Neural cell (in vitro differentiated cells): ENCODE data around the gene DNAH5. TPM values are rescaled to one million over a fixed set of nuclear protein-coding genes. Genes with fewer than 3 reads are reported as not detected.

ENCODE experiments used
- H2AFZ ChIP-seq: fragments of 200-600, 300-800 bp; sonication (generic), shearing (Covaris generic); 2 replicates; pipeline ENCODE4 v1.6.0; 2014; ENCODE audit warnings: low read depth, mild to moderate bottlenecking, antibody characterized with exemption, low read length, moderate library complexity
- H3F3A ChIP-seq: fragments of 200-600 bp; shearing (Covaris generic); 2 replicates; pipeline ENCODE4 v1.6.1; 2016; ENCODE audit warnings: mild to moderate bottlenecking, moderate library complexity, mixed read lengths, antibody characterized with exemption, low read length; ENCODE audit not compliant: insufficient read depth, poor library complexity, severe bottlenecking
- H3K27ac ChIP-seq: fragments of 200-600, 300-800 bp; sonication (generic), shearing (Covaris generic); 2 replicates; pipeline ENCODE4 v1.5.1; 2014; ENCODE audit warnings: mild to moderate bottlenecking, low read length, moderate library complexity
- H3K27me3 ChIP-seq: fragments of 300-800, 200-600 bp; sonication (generic), shearing (Covaris generic); 2 replicates; pipeline ENCODE4 v1.6.0; 2014; ENCODE audit warnings: mild to moderate bottlenecking, low read depth, low read length, moderate library complexity; ENCODE audit not compliant: insufficient read depth
- H3K36me3 ChIP-seq: fragments of 300-800, 200-600 bp; sonication (generic), shearing (Covaris generic); 2 replicates; pipeline ENCODE4 v1.5.1; 2014; ENCODE audit warnings: mild to moderate bottlenecking, antibody characterized with exemption, low read length, moderate library complexity; ENCODE audit not compliant: insufficient read depth
- H3K4me2 ChIP-seq: fragments of 300-800, 200-600 bp; sonication (generic), shearing (Covaris generic); 2 replicates; pipeline ENCODE4 v1.6.0; 2014; ENCODE audit warnings: mild to moderate bottlenecking, low read length
- H3K4me3 ChIP-seq: fragments of 300-800, 200-600 bp; sonication (generic), shearing (Covaris generic); 2 replicates; pipeline ENCODE4 v1.5.1; 2014; ENCODE audit warnings: mild to moderate bottlenecking, low read length, moderate library complexity
- H3K79me2 ChIP-seq: fragments of 200-600 bp; shearing (Covaris generic); replicated peaks from 2 replicates; pipeline ENCODE4 v1.6.0; 2014; ENCODE audit warnings: mild to moderate bottlenecking, low read length, moderate library complexity; ENCODE audit not compliant: insufficient read depth
- H3K9ac ChIP-seq: fragments of 300-800, 200-600 bp; sonication (generic), shearing (Covaris generic); 2 replicates; pipeline ENCODE4 v1.6.1; 2016; ENCODE audit warnings: mild to moderate bottlenecking, low read length, mixed read lengths
- H3K9me2 ChIP-seq: fragments of 200-600 bp; shearing (Covaris generic); 2 replicates; pipeline ENCODE4 v1.6.1; 2016; ENCODE audit warnings: mild to moderate bottlenecking, low read length, mixed read lengths; ENCODE audit not compliant: insufficient read depth
- H3K9me3 ChIP-seq: fragments of 200-600, 300-800 bp; sonication (generic), shearing (Covaris generic); 2 replicates; pipeline ENCODE4 v1.6.1; 2016; ENCODE audit warnings: mild to moderate bottlenecking, mixed run types, low read length, moderate library complexity, mixed read lengths
- H4K20me1 ChIP-seq: fragments of 200-600 bp; shearing (Covaris generic); 2 replicates; pipeline ENCODE4 v1.6.1; 2016; ENCODE audit warnings: mild to moderate bottlenecking, mixed run types; ENCODE audit not compliant: insufficient read depth
- CTCF ChIP-seq: fragments of 450-650 bp; IDR thresholded peaks from 2 replicates; pipeline ENCODE4 v1.5.1; 2014; ENCODE audit warnings: antibody characterized with exemption, mild to moderate bottlenecking, moderate library complexity; ENCODE audit not compliant: poor library complexity, severe bottlenecking
- EP300 ChIP-seq: fragments of 450-650 bp; conservative IDR thresholded peaks from 2 replicates; pipeline ENCODE4 v1.6.1; 2014; ENCODE audit warnings: antibody characterized with exemption, mild to moderate bottlenecking, moderate library complexity; ENCODE audit not compliant: poor library complexity, severe bottlenecking
- EZH2 ChIP-seq: fragments of 200-600, 300-800 bp; shearing (Covaris generic), sonication (generic); IDR thresholded peaks from 2 replicates; pipeline ENCODE4 v1.6.1; 2014; ENCODE audit warnings: antibody characterized with exemption, low read length, borderline replicate concordance, mild to moderate bottlenecking; ENCODE audit not compliant: insufficient read depth, poor library complexity, severe bottlenecking
- MXI1 ChIP-seq: fragments of 450-650 bp; conservative IDR thresholded peaks from 2 replicates; pipeline ENCODE4 v1.6.1; 2014; ENCODE audit warnings: antibody characterized with exemption, mild to moderate bottlenecking; ENCODE audit not compliant: poor library complexity, severe bottlenecking
- POLR2AphosphoS5 ChIP-seq: IDR thresholded peaks from 2 replicates; pipeline ENCODE4 v1.6.1; 2012
- RAD21 ChIP-seq: fragments of 450-650 bp; conservative IDR thresholded peaks from 2 replicates; pipeline ENCODE4 v1.6.1; 2014; ENCODE audit warnings: antibody characterized with exemption, mild to moderate bottlenecking, moderate library complexity
- REST ChIP-seq: IDR thresholded peaks from 2 replicates; pipeline ENCODE4 v1.6.1; 2012; ENCODE audit warnings: borderline replicate concordance
- SMC3 ChIP-seq: fragments of 450-650 bp; conservative IDR thresholded peaks from 2 replicates; pipeline ENCODE4 v1.6.1; 2014; ENCODE audit warnings: antibody characterized with exemption, mild to moderate bottlenecking, moderate library complexity; ENCODE audit not compliant: poor library complexity
- TAF1 ChIP-seq: IDR thresholded peaks from 2 replicates; pipeline ENCODE4 v1.6.1; 2012; ENCODE audit warnings: low read depth
- polyA minus RNA-seq: library from RNA; depleted of rRNA, polyadenylated mRNA; stranded (reverse); fragments of >200 nt; gene quantifications from 2 replicates; pipeline ENCODE4 v1.2.3, GENCODE V29; 2014
- polyA plus RNA-seq: library from polyadenylated mRNA; depleted of rRNA; stranded (reverse); fragments of >200 nt; gene quantifications from 2 replicates; pipeline ENCODE4 v1.2.3, GENCODE V29; 2014

DNAH5 gene
- polyA plus RNA-seq (11.3 and 12.8 TPM in 2 replicates), polyA minus RNA-seq (6.8 and 7.3 TPM in 2 replicates)

GRCh38 chr5:13944560-13945199 lies at the start of gene DNAH5:
DNAH5 (minus strand) TSS chr5:13944688; CDS start chr5:13944438, 250 bp downstream.
- no peak within 1 kb of the TSS for H3K4me2 ChIP-seq

GRCh38 chr5:13993926-13994325 lies 49.4 kb upstream of the DNAH5 start:
- no peak overlapping the region for H3K4me3 ChIP-seq
- H2AFZ ChIP-seq: no peak overlapping the region
- H3K4me2 ChIP-seq: no peak overlapping the region
- no peaks in the 10 kb centered on the region for H3K9me3 ChIP-seq
- H3K9ac ChIP-seq: no peak overlapping the region
- H3K79me2 ChIP-seq: no peaks in the 10 kb centered on the region
- H3K27me3 ChIP-seq: no peaks in the 10 kb centered on the region
- no peak overlapping the region for H3K27ac ChIP-seq
- H3K9me2 ChIP-seq: no peaks in the 10 kb centered on the region
- H3K36me3 ChIP-seq: no peaks in the 10 kb centered on the region
- H3F3A ChIP-seq: no peaks in the 10 kb centered on the region
- no peaks in the 10 kb centered on the region for H4K20me1 ChIP-seq
- TF ChIP-seq RAD21: no peak
- no peak for TF ChIP-seq EZH2
- TF ChIP-seq MXI1: no peak
- no peak for TF ChIP-seq REST
- TF ChIP-seq CTCF: no peak

More at GRCh38 chr5:13944560-13945199, at the start of gene DNAH5:
- Histone ChIP-seq H3K9me2 (no peaks in the 10 kb centered on the region), H3K9me3 (no peaks in the 10 kb centered on the region), H3K36me3 (no peaks in the 10 kb centered on the region), H3K27ac (no peak within 1 kb of the TSS), H4K20me1 (no peaks in the 10 kb centered on the region), H3F3A (no peaks in the 10 kb centered on the region), H3K79me2 (no peaks in the 10 kb centered on the region), H3K4me3 (no peak within 1 kb of the TSS), H3K9ac (no peak within 1 kb of the TSS), H2AFZ (no peak within 1 kb of the TSS), H3K27me3 (no peaks in the 10 kb centered on the region)
- TF ChIP-seq MXI1 (no peak), TAF1 (no peak), CTCF (no peak), REST (no peak), SMC3 (no peak), RAD21 (no peak), POLR2AphosphoS5 (no peak), EZH2 (no peak), EP300 (no peak)
